Measurements from ENCODE around the gene ZNF70.

- TF ChIP-seq YY1 (IDR thresholded peaks at IDR 0.05; ENCODE audit: extremely low read depth, insufficient replicate concordance, low read depth, low read length) (no peak), POLR2A (IDR thresholded peaks at IDR 0.05; ENCODE audit: borderline replicate concordance, extremely low read depth, insufficient read depth, insufficient read length) (no peak), CTCF (IDR thresholded peaks at IDR 0.05 in 2 of 3, conservative IDR thresholded peaks at IDR 0.05 in 1 of 3; ENCODE audit: borderline replicate concordance in 1 of 3, insufficient read depth in 1 of 3, low read depth in 2 of 3, low read length in 2 of 3) (no peak), CBX3 (IDR thresholded peaks at IDR 0.05; ENCODE audit: low read depth) (no peak), EZH2 (IDR thresholded peaks at IDR 0.05) (no peak), EZH2phosphoT487 (IDR thresholded peaks at IDR 0.05; ENCODE audit: borderline replicate concordance) (no peak), CEBPB (IDR thresholded peaks at IDR 0.05; ENCODE audit: low read depth) (no peak), POLR2AphosphoS5 (IDR thresholded peaks at IDR 0.05; ENCODE audit: low read depth, low read length) (no peak), REST (IDR thresholded peaks at IDR 0.05; ENCODE audit: low read depth) (no peak), EGR1 (IDR thresholded peaks at IDR 0.05; ENCODE audit: low read depth) (no peak), JUND (IDR thresholded peaks at IDR 0.05) (no peak), SP1 (IDR thresholded peaks at IDR 0.05; ENCODE audit: low read depth) (peak; percentile 50; the same call in 1 of the 2 replicates), RAD21 (IDR thresholded peaks at IDR 0.05; ENCODE audit: low read depth) (no peak)
Measured at GRCh38 chr22:23787600-23787896, 36.6 kb upstream of the ZNF70 start.
